CD4-positive, alpha-beta T cell treated with Interleukin-4 for 1 hour (primary cell): ENCODE data around the gene DENND4C.

ENCODE experiments used
- DNase-seq, 2 donors: peaks; one replicate each; pipeline ENCODE4 v3.0.0-alpha.2; 2020 to 2022

The DENND4C gene

GRCh38 chr9:19270421-19270949 lies 40.0 kb downstream of the DENND4C start:
- DNase-seq = no peak

DNA sequence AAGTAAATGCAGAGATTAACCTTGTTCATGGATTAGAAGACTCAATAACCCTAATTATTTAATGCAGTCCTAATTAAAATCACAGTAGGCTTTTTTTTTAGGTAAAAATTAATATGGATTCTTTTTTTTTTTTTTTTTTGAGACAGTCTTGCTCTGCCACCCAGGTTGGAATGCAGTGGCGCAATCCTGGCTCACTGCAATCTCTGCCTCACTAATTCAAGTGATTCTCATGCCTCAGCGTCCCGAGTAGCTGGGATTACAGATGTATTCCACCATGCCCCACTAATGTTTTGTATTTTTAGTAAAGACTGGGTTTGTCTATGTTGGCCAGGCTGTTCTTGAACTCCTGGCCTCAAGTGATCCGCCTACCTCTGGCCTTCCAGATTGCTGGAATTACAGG lies 40.6 kb downstream of the DENND4C start:
- no peak for DNase-seq

DNA sequence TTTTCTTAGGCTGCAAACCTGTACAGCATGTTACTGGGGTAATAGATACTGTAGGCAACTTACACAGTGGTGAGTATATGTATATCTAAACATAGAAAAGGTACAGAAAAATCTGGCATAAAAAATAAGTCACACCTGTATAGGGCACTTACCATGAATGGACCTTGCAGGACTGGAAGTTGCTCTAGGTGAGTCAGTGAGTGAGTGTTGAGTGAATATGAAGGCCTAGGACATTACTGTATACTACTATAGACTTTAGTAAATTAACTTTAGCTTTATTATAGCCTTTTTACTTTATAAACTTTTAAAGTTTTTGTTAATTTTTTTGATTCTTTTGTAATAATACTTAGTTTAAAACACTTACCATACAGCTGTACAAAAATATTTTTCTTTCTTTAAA lies 51.3 kb downstream of the DENND4C start:
- no peak for DNase-seq

- DNase-seq = no peak
Measured at GRCh38 chr9:19283072-19283710, 52.7 kb downstream of the DENND4C start.

- DNase-seq = no peak
Measured at GRCh38 chr9:19284729-19285128, 54.2 kb downstream of the DENND4C start.

DNA sequence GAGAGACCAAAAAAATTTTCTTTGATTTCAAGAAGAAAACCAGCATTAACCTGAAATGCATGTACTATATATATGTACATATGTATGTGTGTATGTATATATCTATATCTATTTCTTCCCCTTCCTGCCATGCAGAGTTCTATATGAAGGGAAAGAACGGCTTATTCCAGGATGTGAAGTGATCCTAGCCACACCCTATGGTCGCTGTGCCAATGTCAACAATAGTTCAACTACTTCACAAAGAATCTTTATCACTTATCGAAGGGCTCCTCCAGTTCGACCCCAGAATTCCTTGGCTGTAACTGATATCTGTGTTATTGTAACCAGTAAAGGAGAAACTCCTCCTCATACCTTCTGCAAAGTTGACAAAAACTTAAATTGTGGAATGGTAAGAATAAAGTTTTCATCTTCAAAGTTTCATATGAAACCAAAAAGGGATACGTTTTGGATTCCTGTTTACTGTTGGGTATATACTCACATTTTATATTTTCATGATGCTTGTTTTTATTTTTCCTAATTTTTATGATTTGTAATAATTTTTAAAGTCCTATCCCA lies 56.2 kb downstream of the DENND4C start:
- no peak for DNase-seq

DNA sequence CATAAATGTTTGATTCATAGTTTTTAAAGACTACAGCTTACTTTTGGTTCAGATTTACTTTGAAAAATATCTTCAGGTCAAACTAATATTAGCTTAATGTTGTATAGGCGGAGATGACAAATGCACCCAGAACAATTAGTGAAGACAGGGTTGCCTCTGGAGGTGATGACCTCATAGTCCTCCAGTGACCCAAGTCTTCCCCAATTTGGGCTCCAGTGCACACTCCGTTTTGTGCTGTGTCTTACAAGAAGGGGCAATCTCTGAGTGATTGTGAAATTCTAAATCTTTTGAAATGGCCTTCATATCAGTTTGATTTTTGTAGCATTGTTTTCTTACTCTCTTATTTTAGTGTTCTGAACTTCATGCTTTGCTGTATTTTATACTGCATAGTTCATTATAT lies 57.6 kb downstream of the DENND4C start:
- no peak for DNase-seq

DNA sequence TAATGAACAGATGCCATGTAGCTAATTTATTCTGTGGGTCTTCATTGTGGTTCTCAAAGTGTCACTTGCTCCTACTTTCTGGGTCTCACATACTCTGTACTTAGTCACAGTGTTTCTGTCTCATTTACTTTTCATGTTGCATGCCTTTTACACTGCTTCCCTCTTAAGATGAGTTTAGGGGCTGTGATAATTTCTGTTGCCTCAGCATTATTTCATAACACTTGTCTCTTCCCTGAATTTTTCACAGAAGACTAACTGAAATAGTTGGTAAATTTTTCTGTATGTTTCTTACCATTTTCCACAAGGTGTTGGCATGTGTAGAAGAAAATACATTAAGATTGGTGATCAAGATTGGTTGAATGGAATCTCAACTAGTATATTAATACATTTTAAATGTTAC lies 59.6 kb downstream of the DENND4C start:
- DNase-seq = no peak

DNA sequence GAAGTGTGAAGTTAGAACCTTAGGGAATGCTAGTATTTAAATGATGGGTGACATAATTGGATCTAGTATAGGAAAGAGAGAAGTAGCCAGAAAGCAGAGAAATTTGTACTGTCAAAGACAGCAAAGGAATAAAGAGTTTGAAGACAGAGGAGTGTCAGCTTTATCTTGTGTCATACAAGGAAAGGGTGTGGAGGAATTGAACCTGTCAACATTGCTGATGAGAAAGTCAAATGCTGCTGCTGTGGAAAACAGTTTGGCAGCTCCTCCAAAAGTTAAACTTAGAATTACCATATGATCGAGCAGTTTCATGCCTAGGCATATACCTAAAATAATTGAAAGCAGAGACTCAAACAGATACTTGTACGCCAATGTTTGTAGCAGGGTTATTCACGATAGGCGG lies 63.7 kb downstream of the DENND4C start:
- DNase-seq = no peak

DNA sequence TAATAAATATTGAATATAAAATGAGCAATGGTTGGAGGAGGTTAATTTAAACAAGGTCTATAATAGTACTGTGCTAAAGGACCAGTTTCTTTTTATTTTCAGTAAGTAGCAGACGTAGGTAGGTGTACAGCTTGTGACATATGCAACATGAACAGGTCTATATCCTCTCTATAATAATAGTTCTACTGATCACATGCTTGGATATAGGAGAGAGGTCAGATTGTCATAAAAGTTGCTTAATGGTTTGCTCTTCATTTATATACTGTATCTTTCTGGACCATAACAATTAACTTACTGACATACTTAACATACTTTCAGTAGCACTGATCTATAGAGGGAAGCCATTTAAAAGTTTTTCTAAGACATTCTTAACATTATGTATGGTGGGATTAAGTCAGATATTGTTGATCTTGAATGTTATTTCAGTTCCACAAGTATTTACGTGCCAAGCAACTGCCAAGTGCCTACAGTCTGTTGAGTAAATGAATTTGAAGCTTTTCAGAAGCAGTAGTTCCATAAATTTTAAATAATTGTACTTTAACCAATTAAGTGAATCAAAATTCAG lies 68.0 kb downstream of the DENND4C start:
- DNase-seq = no peak

GRCh38 chr9:19303216-19303615 lies 72.7 kb downstream of the DENND4C start:
- no peak for DNase-seq

- no peak for DNase-seq
Measured at GRCh38 chr9:19306568-19306967, 76.1 kb downstream of the DENND4C start.

GRCh38 chr9:19310246-19310645 lies 79.8 kb downstream of the DENND4C start:
- no peak for DNase-seq

DNA sequence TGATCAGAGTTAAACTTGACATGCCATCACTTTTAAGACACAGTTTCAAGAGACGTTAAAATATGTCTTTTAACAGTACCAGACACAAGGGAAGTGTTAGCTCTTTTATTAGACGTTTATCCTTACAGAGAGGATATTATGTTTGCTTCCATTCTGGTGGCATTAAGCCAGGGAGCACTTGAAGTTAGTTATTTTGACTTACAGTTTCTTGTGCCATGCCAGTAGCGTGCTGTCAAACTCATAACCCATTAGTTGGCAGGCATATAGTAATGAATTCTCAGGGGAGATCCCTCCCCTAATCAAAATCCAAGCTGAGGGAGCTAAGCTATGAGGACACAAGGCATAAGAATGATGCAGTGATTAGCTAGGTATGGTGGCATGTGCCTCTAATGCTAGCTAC lies 83.1 kb downstream of the DENND4C start:
- no peak for DNase-seq

DNA sequence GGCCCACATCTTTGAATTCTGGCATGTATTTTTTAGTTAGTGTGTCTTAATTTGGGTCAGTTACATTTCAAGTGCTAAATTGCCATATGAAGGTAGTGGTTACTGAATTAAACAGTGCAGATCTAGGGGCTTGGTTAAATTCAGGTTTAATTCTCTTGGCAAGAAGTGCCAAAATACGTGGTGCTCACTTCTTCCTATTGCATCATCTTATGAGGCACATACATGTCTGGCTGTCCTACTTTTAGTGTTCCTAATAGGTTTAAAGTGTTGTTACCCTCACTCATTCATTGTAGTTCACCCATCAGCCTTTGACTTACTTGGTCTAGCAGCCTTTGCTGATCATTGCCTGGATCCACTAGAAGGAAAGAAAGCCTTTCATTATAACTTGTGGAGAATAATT lies 90.0 kb downstream of the DENND4C start:
- no peak for DNase-seq

GRCh38 chr9:19331877-19332276 lies 101.4 kb downstream of the DENND4C start:
- DNase-seq = no peak

DNA sequence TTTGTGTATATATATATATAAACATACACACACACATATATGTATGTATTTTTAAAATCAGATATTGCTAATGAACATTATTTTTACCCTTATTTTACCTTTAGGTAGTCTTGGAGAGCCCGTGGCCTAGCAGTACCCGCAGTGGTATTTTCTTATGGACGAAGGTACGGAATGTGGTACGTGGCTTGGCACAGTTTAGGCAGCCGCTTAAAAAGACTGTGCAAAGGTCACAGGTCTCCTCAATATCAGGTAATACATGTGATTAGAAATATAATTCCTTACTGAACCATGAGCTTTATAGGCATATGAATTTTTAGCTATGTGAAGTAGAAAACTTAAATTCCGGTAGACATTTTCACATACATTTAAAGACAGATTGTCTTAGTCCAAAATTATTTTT lies 105.7 kb downstream of the DENND4C start:
- no peak for DNase-seq

GRCh38 chr9:19342947-19343346 lies 112.5 kb downstream of the DENND4C start:
- DNase-seq = no peak

DNA sequence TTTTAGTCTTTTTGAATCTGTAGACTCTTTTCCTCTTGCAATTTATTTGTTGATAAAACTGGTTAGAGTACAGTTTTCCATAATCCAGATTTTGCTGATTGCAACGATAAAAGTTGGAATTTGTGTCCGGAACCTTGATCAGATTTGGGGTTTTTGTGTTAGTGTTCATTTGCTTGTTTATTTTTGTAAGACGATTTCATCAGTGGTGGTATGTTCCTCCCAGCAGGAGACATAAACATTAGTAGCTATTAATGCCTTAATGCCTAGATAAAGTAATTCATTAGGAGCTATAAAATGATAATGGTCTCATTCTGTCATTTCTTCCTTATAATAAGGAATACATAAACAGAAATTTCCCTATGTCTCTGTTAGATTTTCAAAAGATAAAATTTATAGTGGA lies 128.2 kb downstream of the DENND4C start:
- DNase-seq = no peak

DNA sequence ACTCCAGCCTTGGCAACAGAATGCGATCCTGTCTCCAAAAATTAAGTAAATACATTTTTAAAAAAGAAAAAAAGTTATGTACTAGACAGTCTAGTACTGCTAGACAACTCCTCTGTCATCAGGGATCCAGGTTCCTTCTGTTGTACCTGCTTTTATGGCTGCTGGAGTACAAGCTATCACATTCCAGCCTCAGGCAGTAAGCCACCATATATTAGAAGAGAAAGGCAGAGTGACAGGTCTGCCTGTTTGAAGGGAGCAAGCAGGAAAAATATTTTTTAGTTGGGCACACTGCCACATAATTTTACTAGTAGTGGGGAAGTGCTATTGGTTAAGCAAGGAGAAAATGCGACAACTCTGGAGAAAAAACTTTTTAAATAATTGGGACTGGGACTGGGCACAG lies 138.6 kb downstream of the DENND4C start:
- DNase-seq = no peak

GRCh38 chr9:19371942-19372341 lies 141.4 kb downstream of the DENND4C start:
- no peak for DNase-seq

DNA sequence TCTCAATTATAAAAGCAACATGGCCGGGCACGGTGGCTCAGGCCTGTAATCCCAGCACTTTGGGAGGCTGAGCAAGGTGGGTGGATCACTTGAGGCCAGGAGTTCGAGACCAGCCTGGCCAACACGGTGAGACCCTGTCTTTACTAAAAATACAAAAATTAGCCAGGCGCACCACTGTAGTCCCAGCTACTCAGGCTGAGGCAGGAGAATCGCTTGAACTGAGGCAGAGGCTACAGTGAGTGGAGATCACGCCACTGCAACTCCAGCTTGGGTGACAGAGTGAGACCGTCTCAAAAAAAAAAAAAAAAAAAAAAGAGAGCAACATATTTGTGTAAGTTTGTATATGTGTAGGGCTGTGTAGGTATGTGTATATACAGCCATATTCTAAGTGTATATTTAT lies 142.1 kb downstream of the DENND4C start:
- DNase-seq = no peak

DNA sequence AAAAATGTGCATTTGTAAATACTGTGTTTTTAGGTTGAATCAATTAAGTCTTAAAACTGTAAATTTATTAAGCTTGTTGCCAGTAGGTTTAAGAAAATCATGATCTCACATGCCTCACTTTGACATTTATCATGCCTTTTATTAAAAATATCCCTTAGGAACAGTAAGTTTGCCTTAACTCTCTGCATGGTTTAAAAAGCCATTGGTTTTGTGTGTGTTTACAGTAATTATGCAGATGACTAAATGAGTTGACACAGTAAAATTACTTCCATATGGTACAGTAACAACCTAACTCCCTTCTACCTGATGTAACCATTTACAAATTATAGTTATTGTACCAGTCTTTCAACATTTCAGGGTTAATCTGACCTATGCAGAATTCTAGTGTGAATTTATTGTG lies 143.0 kb downstream of the DENND4C start:
- no peak for DNase-seq

DNA sequence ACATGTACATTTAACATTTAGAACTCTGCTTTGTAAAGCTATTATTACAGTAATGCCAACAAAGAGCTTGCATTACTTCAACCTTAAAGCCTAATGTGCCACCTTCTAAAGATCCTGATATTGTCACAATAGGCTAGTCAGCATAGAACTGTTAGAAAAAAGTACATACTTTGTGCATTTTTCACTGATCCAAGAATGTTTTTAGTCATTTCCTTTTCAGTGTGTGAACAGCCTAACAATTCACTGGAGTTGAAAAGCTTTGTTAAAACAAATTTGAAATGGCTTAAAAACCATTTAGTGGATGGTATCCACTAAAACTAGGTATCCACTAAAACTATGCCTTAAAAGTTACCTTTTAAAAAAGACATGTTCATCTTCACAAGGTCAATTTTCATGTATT lies 145.0 kb downstream of the DENND4C start:
- no peak for DNase-seq

GRCh38 chr9:19376931-19377330 lies 146.4 kb downstream of the DENND4C start:
- no peak for DNase-seq
